Esophagus mucosa (tissue), 1 donor: ENCODE data around the gene DBNDD1. TPM values are rescaled to one million over a fixed set of nuclear protein-coding genes. Genes with fewer than 3 reads are reported as not detected.
A peak's percentile ranks its signal among the peaks of the same experiment; 100 is the strongest.
"Not testable (repeated sequence)": the region's sequence is repeated elsewhere in the genome, so short reads cannot be mapped to it uniquely, and the experiment has no call there.

Experiments
- ATAC-seq: fragments of 200-7000 bp; cut with Tn5 transposase; one replicate; pipeline ENCODE4 v1.9.1; 2020
- total RNA-seq: library from RNA; stranded (reverse); gene quantifications from one replicate; pipeline ENCODE4 v1.2.4, GENCODE V29; 2023
- donor health status: DM: yes; HTN: yes; CAD: no.

DBNDD1 gene, protein sequence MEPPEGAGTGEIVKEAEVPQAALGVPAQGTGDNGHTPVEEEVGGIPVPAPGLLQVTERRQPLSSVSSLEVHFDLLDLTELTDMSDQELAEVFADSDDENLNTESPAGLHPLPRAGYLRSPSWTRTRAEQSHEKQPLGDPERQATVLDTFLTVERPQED
- 13.9 TPM for total RNA-seq

GRCh38 chr16:90018652-90019542 lies at the start of gene DBNDD1:
DBNDD1 (minus strand) TSS chr16:90019456; CDS start chr16:90019341, 115 bp downstream.
- peak; percentile 33 for ATAC-seq

- no peak for ATAC-seq
Observed at GRCh38 chr16:90061437-90061836, 42.2 kb upstream of the DBNDD1 start.

DNA sequence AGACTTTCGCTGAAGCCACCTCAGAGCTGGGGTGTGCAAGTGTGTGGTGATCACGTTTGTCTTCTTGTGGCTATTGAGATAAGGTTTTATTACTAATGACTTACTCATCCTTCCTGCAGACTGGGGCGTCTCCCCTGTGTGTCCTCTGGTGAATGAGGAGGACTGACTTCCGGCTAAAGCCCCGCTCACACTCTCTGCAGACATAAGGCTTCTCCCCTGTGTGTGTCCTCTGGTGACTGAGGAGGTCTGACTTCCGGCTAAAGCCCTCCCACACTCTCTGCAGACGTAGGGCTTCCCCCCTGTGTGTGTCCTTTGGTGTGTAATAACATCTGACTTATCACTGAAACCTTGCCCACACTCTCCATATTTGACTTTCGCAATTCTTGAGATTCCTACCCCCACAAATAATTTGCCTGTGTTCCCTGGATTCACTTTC lies 38.5 kb upstream of the DBNDD1 start:
- ATAC-seq = no peak

DNA sequence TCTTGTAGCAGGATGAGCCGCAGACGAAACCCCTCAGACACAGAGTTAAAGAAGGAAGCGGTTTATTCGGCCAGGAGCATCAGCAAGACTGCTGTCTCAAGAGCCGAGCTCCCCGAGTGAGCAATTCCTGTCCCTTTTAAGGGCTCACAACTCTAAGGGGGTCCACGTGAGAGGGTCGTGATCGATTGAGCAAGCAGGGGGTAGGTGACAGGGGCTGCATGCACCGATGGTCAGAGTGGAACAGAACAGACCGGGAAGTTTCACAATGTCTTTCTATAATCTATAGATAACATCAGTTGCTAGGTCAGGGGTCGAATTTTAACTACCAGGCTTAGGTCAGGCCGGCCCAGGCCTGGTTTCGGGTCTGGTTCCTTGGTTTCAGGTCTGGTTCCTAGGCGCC lies 37.3 kb upstream of the DBNDD1 start:
- ATAC-seq = not testable (repeated sequence)

GRCh38 chr16:90055371-90055770 lies 36.1 kb upstream of the DBNDD1 start:
- ATAC-seq = no peak

DNA sequence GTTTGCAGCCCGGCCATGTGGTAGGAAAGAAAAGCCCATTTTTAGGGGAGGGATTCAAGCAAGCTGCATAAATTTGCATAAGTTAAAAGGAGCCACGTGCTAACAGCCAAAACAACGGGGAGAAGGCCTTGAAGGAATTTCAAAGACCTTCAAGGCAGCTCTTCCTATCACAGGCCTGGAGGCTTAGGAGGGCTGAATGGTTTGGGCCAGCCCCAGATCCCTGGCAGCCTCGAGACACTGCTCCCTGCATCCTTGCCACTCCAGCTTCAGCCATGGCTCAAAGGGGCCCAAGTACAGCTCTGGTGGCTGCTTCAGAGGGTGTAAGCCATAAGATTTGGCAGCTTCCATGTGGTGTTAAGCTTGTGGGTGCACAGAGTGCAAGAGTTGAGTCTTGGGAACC lies 35.3 kb upstream of the DBNDD1 start:
- ATAC-seq = no peak

DNA sequence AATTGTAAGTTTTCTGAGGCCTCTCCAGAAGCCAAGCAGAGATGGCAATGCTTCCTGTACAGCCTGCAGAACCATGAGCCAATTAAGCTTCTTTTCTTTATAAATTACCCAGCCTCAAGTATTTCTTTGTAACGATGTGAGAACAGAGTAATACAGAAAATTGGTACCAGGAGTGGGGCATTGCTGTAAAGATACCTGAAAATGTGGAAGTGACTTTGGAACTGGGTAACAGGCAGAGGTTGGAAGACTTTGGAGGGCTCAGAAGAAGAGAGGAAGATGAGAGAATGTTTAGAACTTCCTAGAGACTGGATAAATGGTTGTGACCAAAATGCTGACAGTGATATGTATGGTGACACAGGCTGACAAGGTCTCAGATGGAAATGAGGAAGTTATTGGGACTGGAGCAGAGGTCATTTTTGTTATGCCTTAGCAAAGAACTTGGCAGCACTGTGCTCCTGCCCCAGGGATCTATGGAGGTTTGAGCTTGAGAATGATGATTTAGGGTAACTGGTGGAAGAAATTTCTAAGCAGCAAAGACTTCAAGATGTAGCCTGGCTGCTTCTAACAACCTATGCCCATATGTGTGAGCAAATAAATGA lies 34.7 kb upstream of the DBNDD1 start:
- ATAC-seq = no peak

DNA sequence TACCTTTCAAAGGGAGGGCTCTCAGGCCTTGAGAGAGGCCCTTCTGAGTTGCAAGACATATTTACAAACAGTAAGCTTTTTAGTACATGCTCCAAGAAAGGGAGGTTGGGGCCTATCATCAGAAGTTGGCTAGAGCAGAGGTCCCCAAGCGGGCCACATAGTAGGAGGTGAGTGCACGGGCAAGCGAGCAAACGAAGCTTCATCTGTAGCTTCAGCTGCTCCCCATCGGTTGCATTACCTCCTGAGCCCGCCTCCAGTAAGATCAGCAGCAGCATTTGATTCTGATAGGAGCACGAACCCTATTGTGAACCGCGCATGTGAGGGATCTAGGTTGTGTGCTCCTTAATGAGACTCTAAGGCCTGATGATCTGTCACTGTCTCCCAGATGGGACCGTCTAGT lies 31.7 kb upstream of the DBNDD1 start:
- no peak for ATAC-seq

GRCh38 chr16:90048737-90049330 lies 29.6 kb upstream of the DBNDD1 start:
- ATAC-seq = no peak

GRCh38 chr16:90048347-90048722 lies 29.1 kb upstream of the DBNDD1 start:
- ATAC-seq = no peak

GRCh38 chr16:90047714-90048346 lies 28.6 kb upstream of the DBNDD1 start:
- peak; percentile 1 for ATAC-seq

GRCh38 chr16:90046971-90047713 lies 27.9 kb upstream of the DBNDD1 start:
- peak; percentile 1 for ATAC-seq

GRCh38 chr16:90046122-90046970 lies 27.1 kb upstream of the DBNDD1 start:
- ATAC-seq = peak; percentile 3

GRCh38 chr16:90044111-90044551 lies 24.9 kb upstream of the DBNDD1 start:
- ATAC-seq = peak; percentile 90

- ATAC-seq = no peak
Observed at GRCh38 chr16:90043526-90043925, 24.3 kb upstream of the DBNDD1 start.

DNA sequence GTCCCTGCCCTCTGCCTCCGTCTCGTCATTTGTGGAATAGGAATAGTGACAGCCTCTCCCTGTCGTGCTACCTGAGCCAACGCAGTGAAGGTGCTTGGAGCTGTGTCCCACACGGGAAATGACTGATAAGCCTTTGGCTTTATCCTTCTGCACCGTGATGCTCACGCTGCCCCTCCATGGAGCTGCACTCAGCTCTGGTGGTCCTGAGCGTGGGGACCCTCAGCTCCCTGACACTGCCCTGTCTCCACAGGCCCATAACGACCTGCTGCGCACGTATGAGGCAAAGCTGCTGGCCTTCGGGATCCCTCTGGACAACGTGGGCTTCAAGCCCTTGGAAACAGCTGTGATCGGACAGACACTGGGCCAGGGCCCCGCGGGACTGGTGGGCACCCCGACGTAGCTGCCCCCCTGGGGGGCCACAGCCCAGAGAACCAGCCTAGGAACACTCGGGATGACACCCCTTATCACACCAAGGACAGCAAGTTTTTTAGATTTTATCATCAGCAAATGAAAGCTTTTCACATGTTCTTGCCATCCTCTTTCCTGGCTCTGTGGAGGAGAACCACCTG lies 23.8 kb upstream of the DBNDD1 start:
- ATAC-seq = no peak

DNA sequence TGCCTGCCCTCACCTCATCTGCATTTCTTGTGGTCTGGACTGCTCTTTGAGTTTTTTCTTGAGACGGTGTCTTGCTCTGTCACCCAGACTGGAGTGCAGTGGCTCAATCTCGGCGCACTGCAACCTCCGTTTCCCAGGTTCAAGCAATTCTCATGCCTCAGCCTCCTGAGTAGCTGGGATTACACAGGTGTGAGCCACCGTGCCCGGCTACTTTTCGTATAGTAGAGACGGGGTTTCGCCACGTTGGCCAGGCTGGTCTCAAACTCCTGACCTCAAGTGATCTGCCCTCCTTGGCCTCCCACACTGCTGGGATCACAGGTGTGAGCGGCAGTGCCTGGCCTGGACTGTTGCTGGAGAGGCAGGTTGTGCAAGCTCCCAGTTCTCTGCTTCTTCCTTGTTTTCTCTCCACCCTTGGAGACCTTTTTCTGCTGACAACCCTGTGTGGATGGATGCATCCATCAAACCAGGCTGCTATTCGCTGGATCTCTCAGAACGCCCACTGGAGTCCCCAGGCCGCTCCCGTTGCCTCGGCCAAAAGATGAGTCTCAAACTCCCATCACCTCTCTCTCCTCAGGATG lies 22.7 kb upstream of the DBNDD1 start:
- no peak for ATAC-seq

- ATAC-seq = no peak
Observed at GRCh38 chr16:90040152-90041023, 21.1 kb upstream of the DBNDD1 start.

DNA sequence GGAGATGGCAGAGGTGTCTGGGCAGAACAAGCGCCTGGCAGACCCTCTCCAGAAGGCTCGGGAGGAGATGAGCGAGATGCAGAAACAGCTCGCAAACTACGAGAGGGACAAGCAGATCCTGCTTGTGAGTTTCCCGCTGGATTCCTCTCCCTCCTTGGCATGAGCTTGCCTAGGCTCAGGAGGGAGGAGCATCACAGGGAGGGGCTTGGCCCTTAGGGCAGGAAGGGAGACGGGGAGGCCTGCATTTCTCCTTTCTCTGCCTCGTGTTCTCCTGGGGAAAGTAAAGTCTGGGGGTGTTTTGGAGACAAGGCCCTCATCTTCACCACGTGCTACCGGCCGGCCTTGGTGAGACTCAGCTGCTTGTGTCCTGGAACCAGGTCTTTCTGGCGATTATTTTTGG lies 18.0 kb upstream of the DBNDD1 start:
- no peak for ATAC-seq
